Measurements from ENCODE around the gene ITGA1. TPM values are rescaled to one million over a fixed set of nuclear protein-coding genes. Genes with fewer than 3 reads are reported as not detected.

ITGA1 gene
- total RNA-seq, 6 experiments from 2014 or later, result 46.9 to 101 (median 83.9) TPM

GRCh38 chr5:53006911-53007890 is 219.5 kb downstream of the ITGA1 start:
- H3K9me3 Mint-ChIP-seq, result no peaks in the 10 kb centered on the region
- peaks cover 98% of the 10 kb centered on the region for H3K4me1 Mint-ChIP-seq (ENCODE audit: low read depth)
- DNase-seq, result no peak
- H3K4me3 Mint-ChIP-seq, result peak overlapping the region; percentile 13
- peaks cover 41% of the 10 kb centered on the region for H3K36me3 Mint-ChIP-seq (ENCODE audit: low read depth)
- H3K27ac Mint-ChIP-seq, result peak overlapping the region; percentile 83
- no peaks in the 10 kb centered on the region; the same call in 1 of the 2 replicates for H3K27me3 Mint-ChIP-seq (ENCODE audit: insufficient read depth)
- TF ChIP-seq, protein P1, sequence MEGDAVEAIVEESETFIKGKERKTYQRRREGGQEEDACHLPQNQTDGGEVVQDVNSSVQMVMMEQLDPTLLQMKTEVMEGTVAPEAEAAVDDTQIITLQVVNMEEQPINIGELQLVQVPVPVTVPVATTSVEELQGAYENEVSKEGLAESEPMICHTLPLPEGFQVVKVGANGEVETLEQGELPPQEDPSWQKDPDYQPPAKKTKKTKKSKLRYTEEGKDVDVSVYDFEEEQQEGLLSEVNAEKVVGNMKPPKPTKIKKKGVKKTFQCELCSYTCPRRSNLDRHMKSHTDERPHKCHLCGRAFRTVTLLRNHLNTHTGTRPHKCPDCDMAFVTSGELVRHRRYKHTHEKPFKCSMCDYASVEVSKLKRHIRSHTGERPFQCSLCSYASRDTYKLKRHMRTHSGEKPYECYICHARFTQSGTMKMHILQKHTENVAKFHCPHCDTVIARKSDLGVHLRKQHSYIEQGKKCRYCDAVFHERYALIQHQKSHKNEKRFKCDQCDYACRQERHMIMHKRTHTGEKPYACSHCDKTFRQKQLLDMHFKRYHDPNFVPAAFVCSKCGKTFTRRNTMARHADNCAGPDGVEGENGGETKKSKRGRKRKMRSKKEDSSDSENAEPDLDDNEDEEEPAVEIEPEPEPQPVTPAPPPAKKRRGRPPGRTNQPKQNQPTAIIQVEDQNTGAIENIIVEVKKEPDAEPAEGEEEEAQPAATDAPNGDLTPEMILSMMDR (IDR thresholded peaks at IDR 0.05), result no peak

- peak; percentile 69 for DNase-seq
These were observed 221.0 kb downstream of the ITGA1 start for GRCh38 chr5:53008751-53009150.

More at GRCh38 chr5:53008751-53009150, 221.0 kb downstream of the ITGA1 start:
- Mint-ChIP-seq H3K36me3 (ENCODE audit: low read depth) (peaks cover 43% of the 10 kb centered on the region), H3K27me3 (ENCODE audit: insufficient read depth) (no peaks in the 10 kb centered on the region; the same call in 1 of the 2 replicates), H3K4me1 (ENCODE audit: low read depth) (peaks cover 100% of the 10 kb centered on the region), H3K27ac (peak overlapping the region; percentile 83), H3K9me3 (peaks cover 6% of the 10 kb centered on the region), H3K4me3 (no peak overlapping the region; the same call in 1 of the 2 replicates)
- TF ChIP-seq, protein P1 (IDR thresholded peaks at IDR 0.05), result no peak

Other genes with a start within 250 kb of the ITGA1 start
- 10 to 100 TPM; 52.6 to 77.2 (median 72.8) TPM for gene PELO, start within 50 bp of the ITGA1 start, total RNA-seq (2021; fragmentation: NEBNext Ultra II Directional; extraction: Animal tissue kit (Norgen Biotek cat#: 25700))
- 10 to 100 TPM; 42.9 to 76.6 (median 50.5) TPM for gene ITGA2, start 201.4 kb downstream of the ITGA1 start, total RNA-seq (2021; fragmentation: NEBNext Ultra II Directional; extraction: Animal tissue kit (Norgen Biotek cat#: 25700))

All from HFFc6 (cell line).